Measurements from ENCODE around the gene OIP5. TPM values are rescaled to one million over a fixed set of nuclear protein-coding genes. Genes with fewer than 3 reads are reported as not detected.

The OIP5 gene
- total RNA-seq, 1 experiment from 2014 or later = 40.3 TPM

DNA sequence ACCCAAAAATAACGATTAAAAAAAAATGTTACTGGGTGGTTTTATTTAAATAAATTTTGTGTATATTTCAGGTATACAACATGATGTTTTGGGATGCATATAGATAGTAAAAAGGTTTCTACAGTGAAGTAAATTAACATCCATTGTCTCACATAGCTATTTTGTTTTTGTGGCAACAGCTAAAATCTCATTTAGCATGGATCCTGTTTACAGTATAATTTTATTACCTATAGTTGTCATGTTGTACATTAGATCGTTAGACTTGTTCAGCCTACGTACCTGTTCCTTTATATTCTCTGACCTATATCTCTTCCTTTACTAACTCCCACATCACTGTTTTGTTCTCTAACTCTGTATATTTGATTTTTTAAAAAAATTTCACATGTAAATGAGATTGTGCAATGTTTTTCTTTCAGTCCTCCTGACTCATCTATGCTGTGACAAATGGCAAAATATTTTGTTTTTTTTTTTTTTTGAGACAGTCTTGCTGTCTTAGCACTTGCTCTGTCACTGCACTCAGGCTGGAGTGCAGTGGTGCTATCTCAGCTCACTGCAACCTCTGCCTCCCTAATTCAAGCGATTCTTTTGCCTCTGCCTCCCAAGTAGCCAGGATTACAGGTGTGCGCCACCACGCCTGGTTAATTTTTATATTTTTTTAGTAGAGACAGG, 45.6 kb downstream of the OIP5 start:
- no peak overlapping the region for H3K27ac ChIP-seq (ENCODE audit: low read length)
- no peaks in the 10 kb centered on the region for H3K9me3 ChIP-seq (ENCODE audit: low read length)
- peaks cover 12% of the 10 kb centered on the region for H4K20me1 ChIP-seq (ENCODE audit: low read length)
- no peak overlapping the region for H2AFZ ChIP-seq (ENCODE audit: low read length)
- H3K27me3 ChIP-seq (ENCODE audit: low read length) = no peaks in the 10 kb centered on the region
- H3K4me2 ChIP-seq (ENCODE audit: low read length) = no peak overlapping the region
- peaks cover 49% of the 10 kb centered on the region for H3K79me2 ChIP-seq (ENCODE audit: low read length)
- ChIA-PET POLR2A (ENCODE audit: unreplicated experiment) (no interaction called here), CTCF (no interaction called here)
- DNase-seq = peak; percentile 38
- no peaks in the 10 kb centered on the region for H3F3A ChIP-seq (ENCODE audit: low read length, unreplicated experiment)
- H3K36me3 ChIP-seq (ENCODE audit: low read depth, low read length) = peaks cover 39% of the 10 kb centered on the region
- no peaks in the 10 kb centered on the region for H3K9me2 ChIP-seq (replicated peaks; ENCODE audit: low read length)
- H3K4me3 ChIP-seq (ENCODE audit: low read length) = no peak overlapping the region
- H3K9ac ChIP-seq (ENCODE audit: low read length) = no peak overlapping the region
- BruUV-seq (replicated peaks) = no TSS peak
- no peak for ATAC-seq
- intact Hi-C loops (cut with micrococcal nuclease) = no loop called here
- no peak for TF ChIP-seq EZH2phosphoT487 (IDR thresholded peaks at IDR 0.05; ENCODE audit: borderline replicate concordance, low read length)
- TF ChIP-seq EZH2 (IDR thresholded peaks at IDR 0.05; ENCODE audit: low read length, unreplicated experiment) = no peak
- TF ChIP-seq, protein P1, sequence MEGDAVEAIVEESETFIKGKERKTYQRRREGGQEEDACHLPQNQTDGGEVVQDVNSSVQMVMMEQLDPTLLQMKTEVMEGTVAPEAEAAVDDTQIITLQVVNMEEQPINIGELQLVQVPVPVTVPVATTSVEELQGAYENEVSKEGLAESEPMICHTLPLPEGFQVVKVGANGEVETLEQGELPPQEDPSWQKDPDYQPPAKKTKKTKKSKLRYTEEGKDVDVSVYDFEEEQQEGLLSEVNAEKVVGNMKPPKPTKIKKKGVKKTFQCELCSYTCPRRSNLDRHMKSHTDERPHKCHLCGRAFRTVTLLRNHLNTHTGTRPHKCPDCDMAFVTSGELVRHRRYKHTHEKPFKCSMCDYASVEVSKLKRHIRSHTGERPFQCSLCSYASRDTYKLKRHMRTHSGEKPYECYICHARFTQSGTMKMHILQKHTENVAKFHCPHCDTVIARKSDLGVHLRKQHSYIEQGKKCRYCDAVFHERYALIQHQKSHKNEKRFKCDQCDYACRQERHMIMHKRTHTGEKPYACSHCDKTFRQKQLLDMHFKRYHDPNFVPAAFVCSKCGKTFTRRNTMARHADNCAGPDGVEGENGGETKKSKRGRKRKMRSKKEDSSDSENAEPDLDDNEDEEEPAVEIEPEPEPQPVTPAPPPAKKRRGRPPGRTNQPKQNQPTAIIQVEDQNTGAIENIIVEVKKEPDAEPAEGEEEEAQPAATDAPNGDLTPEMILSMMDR (conservative IDR thresholded peaks at IDR 0.05; ENCODE audit: low read depth, low read length) = no peak
- H3K4me1 ChIP-seq (ENCODE audit: insufficient read depth, low read length) = peaks cover 27% of the 10 kb centered on the region

DNA sequence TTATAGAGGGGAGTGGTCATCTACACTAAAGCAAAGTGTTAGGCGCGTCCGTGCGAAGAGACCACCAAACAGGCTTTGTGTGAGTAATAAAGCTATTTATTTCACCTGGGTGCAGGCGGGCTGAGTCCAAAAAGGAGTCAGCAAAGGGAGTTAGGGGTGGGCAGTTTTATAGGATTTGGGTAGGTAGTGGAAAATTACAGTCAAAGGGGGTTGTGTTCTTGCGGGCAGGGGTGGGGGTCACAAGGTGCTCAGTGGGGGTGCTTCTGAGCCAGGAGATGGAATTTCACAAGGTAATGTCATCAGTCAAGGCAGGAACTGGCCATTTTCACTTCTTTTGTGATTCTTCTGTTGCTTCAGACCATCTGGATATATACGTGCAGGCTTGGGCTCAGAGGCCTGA, 47.1 kb downstream of the OIP5 start:
- peaks cover 37% of the 10 kb centered on the region for H3K4me1 ChIP-seq (ENCODE audit: insufficient read depth, low read length)
- H3K36me3 ChIP-seq (ENCODE audit: low read depth, low read length) = peaks cover 37% of the 10 kb centered on the region
- H3K27ac ChIP-seq (ENCODE audit: low read length) = no peak overlapping the region
- no peaks in the 10 kb centered on the region for H3K27me3 ChIP-seq (ENCODE audit: low read length)
- no peaks in the 10 kb centered on the region for H3F3A ChIP-seq (ENCODE audit: low read length, unreplicated experiment)
- no peak overlapping the region for H2AFZ ChIP-seq (ENCODE audit: low read length)
- peaks cover 49% of the 10 kb centered on the region for H3K79me2 ChIP-seq (ENCODE audit: low read length)
- no peak for ATAC-seq
- H3K4me3 ChIP-seq (ENCODE audit: low read length) = peak overlapping the region; percentile 91
- peak overlapping the region; percentile 92 for H3K9ac ChIP-seq (ENCODE audit: low read length)
- H3K4me2 ChIP-seq (ENCODE audit: low read length) = peak overlapping the region; percentile 83
- BruUV-seq (replicated peaks) = no TSS peak
- peaks cover 12% of the 10 kb centered on the region for H4K20me1 ChIP-seq (ENCODE audit: low read length)
- no peaks in the 10 kb centered on the region for H3K9me3 ChIP-seq (ENCODE audit: low read length)
- no peaks in the 10 kb centered on the region for H3K9me2 ChIP-seq (replicated peaks; ENCODE audit: low read length)
- POLR2A ChIA-PET (ENCODE audit: unreplicated experiment) = no interaction called here
- CTCF ChIA-PET = no interaction called here
- DNase-seq = no peak
- intact Hi-C loops (cut with micrococcal nuclease) = loop anchor here (2.0 kb wide), 1 partner anchor 48 kb away; the partner anchor contains the start of genes NUSAP1 and OIP5
- TF ChIP-seq EZH2phosphoT487 (IDR thresholded peaks at IDR 0.05; ENCODE audit: borderline replicate concordance, low read length) (no peak), EZH2 (IDR thresholded peaks at IDR 0.05; ENCODE audit: low read length, unreplicated experiment) (no peak)
- TF ChIP-seq, protein P1 (conservative IDR thresholded peaks at IDR 0.05; ENCODE audit: low read depth, low read length) = no peak

Measured in PC-3 (cell line).